Keratinocyte (primary cell): Measurements from ENCODE around the gene AMZ1.

ENCODE experiments used
- CTCF ChIP-seq, 3 experiments: IDR thresholded peaks in 1 of 3; conservative IDR thresholded peaks in 1 of 3; optimal IDR thresholded peaks in 1 of 3; 2 replicates in 2 of 3; 3 replicates in 1 of 3; pipeline versions ENCODE3 to v1.5.1; 2011; ENCODE audit warnings: low read length in 3 of 3, mild to moderate bottlenecking in 3 of 3, moderate library complexity in 2 of 3, control low read depth in 1 of 3, inconsistent platforms in 1 of 3; ENCODE audit not compliant: insufficient read depth in 2 of 3; ENCODE audit errors: extremely low read depth in 1 of 3
- EZH2 ChIP-seq: IDR thresholded peaks from one replicate; pipeline ENCODE4 v1.6.1; 2012; ENCODE audit warnings: inconsistent platforms, mild to moderate bottlenecking, low read length, moderate library complexity

- TF ChIP-seq CTCF (optimal IDR thresholded peaks at IDR 0.05 in 1 of 3, IDR thresholded peaks at IDR 0.05 in 1 of 3, conservative IDR thresholded peaks at IDR 0.05 in 1 of 3; ENCODE audit: extremely low read depth in 1 of 3, insufficient read depth in 2 of 3, low read length in 3 of 3): no peak
- TF ChIP-seq EZH2: no peak
Observed at GRCh38 chr7:2657920-2658671, 29.9 kb upstream of the AMZ1 start.
